Spleen (tissue), 11 donors: ENCODE data around the gene SC5D. TPM values are rescaled to one million over a fixed set of nuclear protein-coding genes. Genes with fewer than 3 reads are reported as not detected.
A peak's percentile ranks its signal among the peaks of the same experiment; 100 is the strongest.

Source experiments
- DNase-seq: peaks from one replicate; pipeline ENCODE4 v3.0.0-alpha.2; 2020
- H3K27ac ChIP-seq, 8 donors: fragments of 200-600 bp; sonication (generic) in 7 of 8; 1 replicate in 4 of 8; 2 replicates in 4 of 8; pipeline versions ENCODE4 v1.5.0 to v1.8.0; 2016 to 2021; ENCODE audit warnings: inconsistent platforms in 4 of 8, mild to moderate bottlenecking in 4 of 8, moderate library complexity in 1 of 8
- H3K27me3 ChIP-seq, 7 donors: fragments of 200-600 bp; sonication (generic) in 6 of 7; replicated peaks in 1 of 7; 1 replicate in 4 of 7; 2 replicates in 3 of 7; pipeline versions ENCODE4 v1.5.0 to v1.8.0; 2016 to 2021; ENCODE audit warnings: inconsistent platforms in 3 of 7, mild to moderate bottlenecking in 1 of 7
- H3K36me3 ChIP-seq, 6 donors: fragments of 200-600 bp; sonication (generic) in 5 of 6; 1 replicate in 4 of 6; 2 replicates in 2 of 6; pipeline versions ENCODE4 v1.5.0 to v1.8.0; 2016 to 2021; ENCODE audit warnings: inconsistent platforms in 2 of 6
- H3K4me1 ChIP-seq, 6 donors: fragments of 200-600 bp; sonication (generic) in 5 of 6; 1 replicate in 3 of 6; 2 replicates in 3 of 6; pipeline versions ENCODE4 v1.5.0 to v1.8.0; 2016 to 2021; ENCODE audit warnings: inconsistent platforms in 3 of 6
- H3K4me3 ChIP-seq, 8 donors: fragments of 200-600 bp; sonication (generic) in 7 of 8; 1 replicate in 4 of 8; 2 replicates in 4 of 8; pipeline versions ENCODE4 v1.5.0 to v1.8.0; 2016 to 2021; ENCODE audit warnings: inconsistent platforms in 4 of 8, mild to moderate bottlenecking in 4 of 8, moderate library complexity in 2 of 8
- H3K9me3 ChIP-seq, 8 donors: fragments of 200-600 bp; sonication (generic) in 7 of 8; 1 replicate in 4 of 8; 2 replicates in 4 of 8; pipeline versions ENCODE4 v1.5.0 to v1.8.0; 2016 to 2021; ENCODE audit warnings: inconsistent platforms in 4 of 8
- POLR2A ChIP-seq, 3 donors: fragments of 450-650 bp; IDR thresholded peaks; one replicate each; pipeline ENCODE4 v1.5.1; 2017; ENCODE audit warnings: antibody characterized with exemption in 3 of 3, mild to moderate bottlenecking in 1 of 3
- POLR2AphosphoS5 ChIP-seq, 3 donors: sonication (generic); formaldehyde crosslinking; IDR thresholded peaks; one replicate each; pipeline ENCODE4 v1.5.1; 2017; ENCODE audit warnings: antibody characterized with exemption in 3 of 3
- WGBS, 5 donors: extraction: QIAGEN DNeasy Blood & Tissue Kit in 3 of 5; methylation state at CpG; one replicate each; pipeline versions ENCODE4 v1.1.5 to v1.1.7; 2013 to 2018; 5-methylcytosine and 5-hydroxymethylcytosine counted together
- intact Hi-C: fragments of 100-400 bp; cut with DNase I; formaldehyde crosslinking; loops from one replicate; pipeline ENCODE4 v1.15.0; 2023; ENCODE audit warnings: low total_unique reads
- polyA plus RNA-seq, 3 donors: library from polyadenylated mRNA; stranded (reverse); fragments of 200-250 nt; gene quantifications; one replicate each; pipeline ENCODE4 v1.2.1, GENCODE V29; 2013
- total RNA-seq, 7 donors: library from RNA; depleted of rRNA in 3 of 7; stranded (reverse); fragments of >200 nt in 3 of 7; fragmentation: NEBNext Ultra II Directional in 4 of 7; extraction: Animal tissue kit (Norgen Biotek cat#: 25700) in 4 of 7; gene quantifications; one replicate each; pipeline versions ENCODE4 v1.1.0 to v1.2.1, GENCODE V29; 2016 to 2021
- TF ChIP-seq, protein P1 (sequence below), 11 experiments: fragments of 200-600 bp in 7 of 11; fragments of 450-650 bp in 4 of 11; sonication (generic) in 4 of 11; IDR thresholded peaks in 8 of 11; conservative IDR thresholded peaks in 3 of 11; 1 replicate in 7 of 11; 2 replicates in 4 of 11; pipeline versions ENCODE4 v1.4.0 to v1.8.0; 2016 to 2021; ENCODE audit warnings: antibody characterized with exemption in 11 of 11, inconsistent platforms in 4 of 11, mild to moderate bottlenecking in 1 of 11
- donor health status: healthy with polysubstance abuse.
- donor health status: DM: no; HTN: no; CAD: no; lungs with moderate emphysema.
- donor health status: DM: no; HTN: no; CAD: no.
- donor health status: Bipolar disorder and iron deficiency.
- donor health status: healthy.
- donor health status: DM: no; HTN: no; CAD: no.
- donor health status: DM: yes; HTN: yes; CAD: no.

SC5D gene
- total and polyA plus RNA-seq, 10 donors: 4.8 to 25.5 (median 17.4) TPM

DNA sequence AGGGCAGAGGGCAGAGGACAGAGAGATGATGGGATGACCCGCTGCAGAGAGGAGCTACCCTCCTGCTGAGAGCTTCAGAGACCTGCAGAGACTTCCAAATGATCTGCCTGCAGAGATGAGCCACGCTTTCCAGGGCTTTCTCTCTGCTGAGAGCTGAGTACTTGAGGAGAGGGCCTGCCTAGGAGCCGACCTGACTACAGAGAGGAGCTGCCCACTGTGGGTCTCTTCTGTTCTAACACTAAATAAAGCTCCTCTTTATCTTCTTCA lies 45.9 kb upstream of the SC5D start:
- Histone ChIP-seq H3K27me3 (peaks cover 0 to 4% (median 0%) of the 10 kb centered on the region in 7 donors), H3K4me3 (no peak overlapping the region), H3K4me1 (no peaks in the 10 kb centered on the region), H3K27ac (no peak overlapping the region), H3K36me3 (no peaks in the 10 kb centered on the region), H3K9me3 (no peaks in the 10 kb centered on the region)
- 72 to 91% (median 84%) methylated on average over 2 to 3 of the region's 3 CpGs for WGBS, 5 donors
- no peak for TF ChIP-seq POLR2AphosphoS5 (IDR thresholded peaks at IDR 0.05)
- TF ChIP-seq POLR2A (IDR thresholded peaks at IDR 0.05): no peak
- TF ChIP-seq, protein P1, sequence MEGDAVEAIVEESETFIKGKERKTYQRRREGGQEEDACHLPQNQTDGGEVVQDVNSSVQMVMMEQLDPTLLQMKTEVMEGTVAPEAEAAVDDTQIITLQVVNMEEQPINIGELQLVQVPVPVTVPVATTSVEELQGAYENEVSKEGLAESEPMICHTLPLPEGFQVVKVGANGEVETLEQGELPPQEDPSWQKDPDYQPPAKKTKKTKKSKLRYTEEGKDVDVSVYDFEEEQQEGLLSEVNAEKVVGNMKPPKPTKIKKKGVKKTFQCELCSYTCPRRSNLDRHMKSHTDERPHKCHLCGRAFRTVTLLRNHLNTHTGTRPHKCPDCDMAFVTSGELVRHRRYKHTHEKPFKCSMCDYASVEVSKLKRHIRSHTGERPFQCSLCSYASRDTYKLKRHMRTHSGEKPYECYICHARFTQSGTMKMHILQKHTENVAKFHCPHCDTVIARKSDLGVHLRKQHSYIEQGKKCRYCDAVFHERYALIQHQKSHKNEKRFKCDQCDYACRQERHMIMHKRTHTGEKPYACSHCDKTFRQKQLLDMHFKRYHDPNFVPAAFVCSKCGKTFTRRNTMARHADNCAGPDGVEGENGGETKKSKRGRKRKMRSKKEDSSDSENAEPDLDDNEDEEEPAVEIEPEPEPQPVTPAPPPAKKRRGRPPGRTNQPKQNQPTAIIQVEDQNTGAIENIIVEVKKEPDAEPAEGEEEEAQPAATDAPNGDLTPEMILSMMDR (IDR thresholded peaks at IDR 0.05 in 8 of 11, conservative IDR thresholded peaks at IDR 0.05 in 3 of 11): no peak
- DNase-seq: no peak
- intact Hi-C loops: no loop called here

DNA sequence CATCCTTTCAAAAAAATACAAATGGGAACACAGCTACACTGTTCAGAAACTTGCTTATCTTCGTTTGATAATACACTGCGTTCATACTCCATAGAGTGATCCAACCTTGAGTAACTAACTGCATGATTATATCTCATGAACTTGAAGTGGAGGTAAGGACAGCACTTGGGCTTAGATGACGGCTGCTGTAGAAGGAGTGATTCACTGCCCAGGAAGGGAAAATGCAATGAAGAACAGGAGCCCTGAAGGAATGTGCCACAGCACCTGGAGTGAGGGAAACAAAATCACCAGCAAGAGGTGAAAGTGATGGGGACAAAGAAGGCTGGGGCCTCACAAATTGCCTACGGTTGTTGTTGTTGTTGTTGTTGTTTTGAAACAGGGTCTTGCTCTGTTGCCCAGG lies 44.1 kb upstream of the SC5D start:
- TF ChIP-seq POLR2AphosphoS5 (IDR thresholded peaks at IDR 0.05) (no peak), POLR2A (IDR thresholded peaks at IDR 0.05) (no peak)
- TF ChIP-seq, protein P1 (IDR thresholded peaks at IDR 0.05 in 8 of 11, conservative IDR thresholded peaks at IDR 0.05 in 3 of 11): no peak
- WGBS, 5 donors: 79 to 92% (median 86%) methylated on average over 4 of the region's 4 CpGs
- Histone ChIP-seq H3K36me3 (no peaks in the 10 kb centered on the region), H3K4me1 (no peaks in the 10 kb centered on the region), H3K4me3 (no peak overlapping the region), H3K27ac (no peak overlapping the region), H3K9me3 (peaks cover 0 to 3% (median 0%) of the 10 kb centered on the region in 8 donors), H3K27me3 (no peaks in the 10 kb centered on the region)
- DNase-seq: no peak
- intact Hi-C loops: loop anchor here (2.0 kb wide), 1 partner anchor 342 kb away; no protein-coding TSS in a partner anchor

DNA sequence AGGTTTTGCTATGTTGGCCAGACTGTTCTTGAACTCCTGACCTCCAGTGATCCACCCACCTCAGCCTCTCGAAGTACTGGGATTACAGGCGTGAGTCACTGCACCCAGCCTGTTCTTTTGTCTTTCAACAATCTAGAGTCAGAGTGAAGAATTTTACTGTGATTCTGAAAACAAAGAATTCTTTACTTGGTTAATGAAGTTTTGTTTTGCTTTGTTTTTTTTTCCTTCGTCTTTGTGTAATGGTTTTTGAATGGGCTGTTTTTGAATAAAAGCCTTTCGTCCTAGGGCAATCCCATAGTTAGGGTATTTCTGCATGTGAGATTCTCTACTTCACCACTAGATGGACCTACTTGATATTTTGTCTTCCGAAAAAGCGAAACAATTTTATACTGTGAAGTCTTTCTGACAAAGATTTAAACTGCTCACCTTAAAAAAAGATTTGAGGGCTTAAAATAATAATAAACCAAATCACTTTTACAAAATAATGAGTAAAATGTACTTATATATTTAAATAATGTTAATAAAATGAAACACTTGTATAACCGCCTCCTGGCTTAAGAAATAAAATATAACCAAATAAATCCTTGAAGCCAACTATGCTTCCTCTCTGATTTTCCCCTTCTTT lies 43.4 kb upstream of the SC5D start:
- H3K27me3 ChIP-seq: no peaks in the 10 kb centered on the region
- DNase-seq: no peak
- H3K27ac ChIP-seq: no peak overlapping the region
- no peaks in the 10 kb centered on the region for H3K36me3 ChIP-seq
- TF ChIP-seq, protein P1 (IDR thresholded peaks at IDR 0.05 in 8 of 11, conservative IDR thresholded peaks at IDR 0.05 in 3 of 11): peak; percentile 53 to 81 (median 77)
- TF ChIP-seq POLR2AphosphoS5 (IDR thresholded peaks at IDR 0.05): no peak
- no peak for TF ChIP-seq POLR2A (IDR thresholded peaks at IDR 0.05)
- no peak overlapping the region for H3K4me3 ChIP-seq
- intact Hi-C loops: loop anchor here (2.0 kb wide), 1 partner anchor 342 kb away; no protein-coding TSS in a partner anchor
- no peaks in the 10 kb centered on the region for H3K4me1 ChIP-seq
- H3K9me3 ChIP-seq: peaks cover 0 to 5% (median 0%) of the 10 kb centered on the region in 8 donors
- WGBS, 5 donors: 31 to 47% (median 39%) methylated on average over 7 of the region's 7 CpGs

DNA sequence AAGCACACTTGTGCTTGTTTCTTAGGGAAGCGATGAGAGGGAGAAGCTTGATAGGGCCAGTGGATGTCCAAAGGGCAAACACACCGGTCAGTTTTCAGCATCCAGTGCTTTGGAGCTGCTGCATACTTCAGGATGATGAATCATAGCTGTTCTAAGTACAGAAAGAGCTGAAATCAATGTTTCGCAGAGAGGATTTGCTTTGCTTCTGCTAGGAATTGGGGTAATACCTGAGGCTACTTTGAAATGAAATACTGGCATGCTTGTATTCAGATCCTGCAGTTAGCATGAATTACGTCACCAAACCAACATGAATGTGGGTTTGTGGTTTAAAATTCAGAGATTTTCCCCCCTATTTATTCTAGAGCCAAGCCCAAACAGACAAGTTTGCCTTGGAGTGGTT lies 41.7 kb upstream of the SC5D start:
- 85 to 92% (median 87%) methylated on average over 4 of the region's 4 CpGs for WGBS, 5 donors
- H3K4me3 ChIP-seq: no peak overlapping the region
- no peaks in the 10 kb centered on the region for H3K27me3 ChIP-seq
- H3K9me3 ChIP-seq: peaks cover 0 to 12% (median 0%) of the 10 kb centered on the region in 8 donors
- H3K4me1 ChIP-seq: no peaks in the 10 kb centered on the region
- no peaks in the 10 kb centered on the region for H3K36me3 ChIP-seq
- DNase-seq: no peak
- intact Hi-C loops: no loop called here
- no peak overlapping the region for H3K27ac ChIP-seq
- no peak for TF ChIP-seq POLR2A (IDR thresholded peaks at IDR 0.05)
- TF ChIP-seq POLR2AphosphoS5 (IDR thresholded peaks at IDR 0.05): no peak
- TF ChIP-seq, protein P1 (IDR thresholded peaks at IDR 0.05 in 8 of 11, conservative IDR thresholded peaks at IDR 0.05 in 3 of 11): no peak
